SU-DHL-6 (cell line): ENCODE data around the gene CYP1A1.

Experiments
- H2AFZ ChIP-seq: fragments of 200-600 bp; sonication (generic); 2 replicates; pipeline ENCODE4 v1.6.1; 2014; ENCODE audit warnings: low read depth, mild to moderate bottlenecking, moderate library complexity, mixed read lengths, antibody characterized with exemption, low read length; ENCODE audit not compliant: severe bottlenecking
- H3F3A ChIP-seq: fragments of 200-600 bp; shearing (Covaris generic); 2 replicates; pipeline ENCODE4 v1.6.0; 2016; ENCODE audit warnings: antibody characterized with exemption, mild to moderate bottlenecking; ENCODE audit not compliant: insufficient read depth
- H3K27ac ChIP-seq: fragments of 200-600 bp; sonication (generic); 2 replicates; pipeline ENCODE4 v1.5.1; 2016; ENCODE audit warnings: low read depth, mild to moderate bottlenecking, low read length, moderate library complexity, mixed read lengths
- H3K27me3 ChIP-seq: fragments of 200-600 bp; sonication (generic), shearing (Covaris generic); 2 replicates; pipeline ENCODE4 v1.6.0; 2014; ENCODE audit warnings: mild to moderate bottlenecking, low read length
- H3K36me3 ChIP-seq: fragments of 200-600 bp; sonication (generic); 2 replicates; pipeline ENCODE4 v1.6.1; 2014; ENCODE audit warnings: mild to moderate bottlenecking, low read length, mixed read lengths
- H3K4me2 ChIP-seq: fragments of 300-600, 200-600 bp; shearing (Covaris generic), sonication (generic); 2 replicates; pipeline ENCODE4 v1.6.0; 2014; ENCODE audit warnings: low read length, low read depth, mild to moderate bottlenecking; ENCODE audit not compliant: poor library complexity, severe bottlenecking
- H3K4me3 ChIP-seq: fragments of 200-600 bp; sonication (generic); 2 replicates; pipeline ENCODE4 v1.5.1; 2014; ENCODE audit warnings: antibody characterized with exemption, low read length, mild to moderate bottlenecking, mixed read lengths; ENCODE audit not compliant: insufficient read depth, poor library complexity, severe bottlenecking
- H3K79me2 ChIP-seq: fragments of 200-600 bp; sonication (generic); 2 replicates; pipeline ENCODE4 v1.6.1; 2014; ENCODE audit warnings: mild to moderate bottlenecking, low read length, moderate library complexity; ENCODE audit not compliant: insufficient read depth
- H3K9ac ChIP-seq: fragments of 200-600 bp; sonication (generic); 2 replicates; pipeline ENCODE4 v1.7.0; 2014; ENCODE audit warnings: mild to moderate bottlenecking, low read length
- H3K9me2 ChIP-seq: fragments of 200-600 bp; sonication (generic); replicated peaks from 2 replicates; pipeline ENCODE4 v1.6.1; 2014; ENCODE audit warnings: low read length; ENCODE audit not compliant: insufficient read depth
- H3K9me3 ChIP-seq: fragments of 200-600 bp; sonication (generic); 2 replicates; pipeline ENCODE4 v1.6.1; 2014; ENCODE audit warnings: low read length, mixed read lengths; ENCODE audit not compliant: insufficient read depth
- H4K20me1 ChIP-seq: fragments of 200-600 bp; sonication (generic); 2 replicates; pipeline ENCODE4 v1.6.1; 2014; ENCODE audit warnings: low read depth, mild to moderate bottlenecking, antibody characterized with exemption, low read length, moderate library complexity, mixed read lengths
- EZH2phosphoT487 ChIP-seq: fragments of 200-600 bp; sonication (generic), shearing (Covaris generic); conservative IDR thresholded peaks from 2 replicates; pipeline ENCODE4 v1.6.1; 2018; ENCODE audit warnings: mild to moderate bottlenecking, antibody characterized with exemption, low read length, moderate library complexity, mixed read lengths
- TF ChIP-seq, protein P1 (sequence below): fragments of 200-600 bp; sonication (generic); IDR thresholded peaks from one replicate; pipeline ENCODE4 v1.5.1; 2017; ENCODE audit warnings: antibody characterized with exemption, mild to moderate bottlenecking, low read length, moderate library complexity; ENCODE audit not compliant: insufficient read depth, poor library complexity, severe bottlenecking

CYP1A1 gene, protein sequence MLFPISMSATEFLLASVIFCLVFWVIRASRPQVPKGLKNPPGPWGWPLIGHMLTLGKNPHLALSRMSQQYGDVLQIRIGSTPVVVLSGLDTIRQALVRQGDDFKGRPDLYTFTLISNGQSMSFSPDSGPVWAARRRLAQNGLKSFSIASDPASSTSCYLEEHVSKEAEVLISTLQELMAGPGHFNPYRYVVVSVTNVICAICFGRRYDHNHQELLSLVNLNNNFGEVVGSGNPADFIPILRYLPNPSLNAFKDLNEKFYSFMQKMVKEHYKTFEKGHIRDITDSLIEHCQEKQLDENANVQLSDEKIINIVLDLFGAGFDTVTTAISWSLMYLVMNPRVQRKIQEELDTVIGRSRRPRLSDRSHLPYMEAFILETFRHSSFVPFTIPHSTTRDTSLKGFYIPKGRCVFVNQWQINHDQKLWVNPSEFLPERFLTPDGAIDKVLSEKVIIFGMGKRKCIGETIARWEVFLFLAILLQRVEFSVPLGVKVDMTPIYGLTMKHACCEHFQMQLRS

DNA sequence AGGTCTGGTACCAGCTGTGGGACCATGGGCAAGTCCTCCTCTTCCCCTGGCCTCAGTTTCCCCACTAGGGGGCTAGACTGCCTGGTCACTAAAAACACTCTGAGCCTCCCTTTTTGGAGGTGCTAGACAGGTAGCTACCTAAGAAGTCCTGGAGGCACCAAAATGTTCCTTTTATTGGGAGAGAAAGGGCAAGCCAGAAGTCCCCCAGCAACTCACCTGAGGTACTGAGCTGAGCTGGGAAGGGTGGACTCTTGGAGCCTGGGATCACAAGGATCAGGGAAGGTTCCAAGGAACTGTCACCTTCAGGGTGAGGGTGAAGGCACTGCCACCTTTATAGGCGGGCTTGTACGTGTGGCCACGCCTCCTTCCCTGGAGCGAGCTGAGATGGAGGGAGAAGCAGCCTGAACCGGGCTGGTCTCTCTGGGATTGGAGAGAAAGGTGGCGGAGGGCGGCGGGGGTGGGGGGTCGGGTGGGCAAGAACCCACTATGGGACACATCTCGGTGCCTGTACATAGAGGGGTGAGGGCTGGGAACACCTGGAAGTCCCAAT is at the start of gene CYP1A1:
TSS of gene CYP1A1 (minus strand) at position 304 of the 550 bp plus-strand sequence. CDS start 2,431 bp downstream, outside the sequence.
- TF ChIP-seq EZH2phosphoT487 = no peak
- TF ChIP-seq, protein P1, sequence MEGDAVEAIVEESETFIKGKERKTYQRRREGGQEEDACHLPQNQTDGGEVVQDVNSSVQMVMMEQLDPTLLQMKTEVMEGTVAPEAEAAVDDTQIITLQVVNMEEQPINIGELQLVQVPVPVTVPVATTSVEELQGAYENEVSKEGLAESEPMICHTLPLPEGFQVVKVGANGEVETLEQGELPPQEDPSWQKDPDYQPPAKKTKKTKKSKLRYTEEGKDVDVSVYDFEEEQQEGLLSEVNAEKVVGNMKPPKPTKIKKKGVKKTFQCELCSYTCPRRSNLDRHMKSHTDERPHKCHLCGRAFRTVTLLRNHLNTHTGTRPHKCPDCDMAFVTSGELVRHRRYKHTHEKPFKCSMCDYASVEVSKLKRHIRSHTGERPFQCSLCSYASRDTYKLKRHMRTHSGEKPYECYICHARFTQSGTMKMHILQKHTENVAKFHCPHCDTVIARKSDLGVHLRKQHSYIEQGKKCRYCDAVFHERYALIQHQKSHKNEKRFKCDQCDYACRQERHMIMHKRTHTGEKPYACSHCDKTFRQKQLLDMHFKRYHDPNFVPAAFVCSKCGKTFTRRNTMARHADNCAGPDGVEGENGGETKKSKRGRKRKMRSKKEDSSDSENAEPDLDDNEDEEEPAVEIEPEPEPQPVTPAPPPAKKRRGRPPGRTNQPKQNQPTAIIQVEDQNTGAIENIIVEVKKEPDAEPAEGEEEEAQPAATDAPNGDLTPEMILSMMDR = no peak
- no peaks in the 10 kb centered on the region for H3K9me2 ChIP-seq
- no peak within 1 kb of the TSS for H3K9ac ChIP-seq
- H3K27me3 ChIP-seq = no peaks in the 10 kb centered on the region
- H3K27ac ChIP-seq = no peak within 1 kb of the TSS
- no peaks in the 10 kb centered on the region for H3F3A ChIP-seq
- no peaks in the 10 kb centered on the region for H4K20me1 ChIP-seq
- H2AFZ ChIP-seq = no peak within 1 kb of the TSS
- no peaks in the 10 kb centered on the region for H3K79me2 ChIP-seq
- no peak within 1 kb of the TSS for H3K4me3 ChIP-seq
- no peaks in the 10 kb centered on the region for H3K36me3 ChIP-seq
- H3K9me3 ChIP-seq = no peaks in the 10 kb centered on the region
- peak within 1 kb of the TSS; percentile 31 for H3K4me2 ChIP-seq

DNA sequence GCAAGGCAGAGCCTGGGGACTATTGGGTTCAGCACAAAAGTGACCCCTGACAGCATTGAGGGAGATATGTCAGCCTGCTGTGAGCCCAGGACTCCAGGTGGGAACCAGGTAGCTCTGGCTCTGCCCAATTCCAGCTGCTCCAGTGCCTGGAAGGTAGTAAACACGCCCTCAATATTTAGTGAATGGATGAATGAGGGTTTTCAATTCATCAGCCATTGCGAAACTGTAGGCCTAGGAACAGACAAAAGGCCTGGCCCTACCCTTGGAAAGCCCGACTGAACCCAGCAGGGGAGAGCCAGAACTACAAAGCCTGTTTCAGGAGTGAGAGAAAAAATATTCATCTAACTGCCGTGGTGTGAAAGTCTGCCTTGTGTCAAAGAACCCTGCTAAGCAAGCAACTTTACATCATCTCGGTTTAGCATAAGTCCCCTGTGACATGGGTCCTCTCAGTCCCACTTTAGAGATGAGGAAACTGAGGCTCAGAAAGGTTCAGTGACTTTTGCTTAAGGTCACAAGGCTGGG is 48.5 kb upstream of the CYP1A1 start:
- H3K4me3 ChIP-seq = no peak overlapping the region
- no peaks in the 10 kb centered on the region for H3K36me3 ChIP-seq
- H3F3A ChIP-seq = peaks cover 33% of the 10 kb centered on the region
- H3K4me2 ChIP-seq = peak overlapping the region; percentile 59
- no peaks in the 10 kb centered on the region for H3K9me3 ChIP-seq
- TF ChIP-seq, protein P1 = no peak
- no peak for TF ChIP-seq EZH2phosphoT487
- H3K9me2 ChIP-seq = no peaks in the 10 kb centered on the region
- H2AFZ ChIP-seq = no peak overlapping the region
- peaks cover 20% of the 10 kb centered on the region for H3K79me2 ChIP-seq
- peak overlapping the region; percentile 37 for H3K9ac ChIP-seq
- peak overlapping the region; percentile 96 for H3K27ac ChIP-seq
- H4K20me1 ChIP-seq = no peaks in the 10 kb centered on the region
- no peaks in the 10 kb centered on the region for H3K27me3 ChIP-seq

DNA sequence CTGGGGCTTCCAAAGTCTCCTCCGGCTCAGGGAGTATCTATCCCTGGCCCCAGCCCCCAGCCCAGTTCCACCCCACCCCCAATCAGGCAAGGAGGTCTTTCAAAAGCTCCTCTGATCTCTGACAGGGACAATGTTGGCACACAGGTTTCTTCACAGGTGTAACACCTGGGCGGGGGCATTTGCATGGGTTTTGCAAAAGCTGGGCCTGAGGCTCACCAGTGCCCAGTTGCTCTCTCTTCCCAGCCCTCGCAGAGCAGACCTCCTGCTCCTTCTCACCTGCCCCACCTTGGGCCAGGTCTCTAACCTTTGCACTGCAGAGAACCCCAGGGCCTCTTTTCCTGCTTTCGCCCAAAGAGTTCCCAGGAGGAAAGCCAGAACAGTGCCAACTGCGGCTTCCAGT is 48.0 kb upstream of the CYP1A1 start:
- TF ChIP-seq EZH2phosphoT487 = no peak
- Histone ChIP-seq H3K36me3 (no peaks in the 10 kb centered on the region), H3K4me3 (no peak overlapping the region), H3F3A (peaks cover 28% of the 10 kb centered on the region), H3K79me2 (peaks cover 20% of the 10 kb centered on the region), H3K4me2 (peak overlapping the region; percentile 59), H2AFZ (no peak overlapping the region), H3K27me3 (no peaks in the 10 kb centered on the region), H3K27ac (peak overlapping the region; percentile 96), H4K20me1 (no peaks in the 10 kb centered on the region), H3K9me2 (no peaks in the 10 kb centered on the region), H3K9me3 (no peaks in the 10 kb centered on the region), H3K9ac (peak overlapping the region; percentile 37)
